NT2/D1 (cell line): ENCODE measurements around the gene USP15.

Experiments used
- SUZ12 ChIP-seq: IDR thresholded peaks from 2 replicates; pipeline ENCODE4 v1.6.1; 2011; ENCODE audit not compliant: insufficient read length, insufficient read depth; ENCODE audit errors: extremely low read depth
- YY1 ChIP-seq: IDR thresholded peaks from 2 replicates; pipeline ENCODE4 v1.6.1; 2011; ENCODE audit not compliant: insufficient read length, insufficient read depth
- ZNF274 ChIP-seq: IDR thresholded peaks from 2 replicates; pipeline ENCODE4 v1.6.1; 2011; ENCODE audit warnings: mild to moderate bottlenecking, low read depth, low read length

GRCh38 chr12:62332598-62332997 lies 72.4 kb downstream of the USP15 start:
- TF ChIP-seq ZNF274 (no peak), SUZ12 (no peak), YY1 (no peak)
